Activated gamma-delta T cell (primary cell): Measurements from ENCODE around the gene CD177.
"Not testable (repeated sequence)": the region's sequence is repeated elsewhere in the genome, so short reads cannot be mapped to it uniquely, and the experiment has no call there.

Source experiments
- DNase-seq: peaks from one replicate; lab custom pipeline; 2025; lab: John Stamatoyannopoulos, UW

Gene CD177

GRCh38 chr19:43380771-43381386 lies 27.4 kb downstream of the CD177 start:
- no peak for DNase-seq

DNA sequence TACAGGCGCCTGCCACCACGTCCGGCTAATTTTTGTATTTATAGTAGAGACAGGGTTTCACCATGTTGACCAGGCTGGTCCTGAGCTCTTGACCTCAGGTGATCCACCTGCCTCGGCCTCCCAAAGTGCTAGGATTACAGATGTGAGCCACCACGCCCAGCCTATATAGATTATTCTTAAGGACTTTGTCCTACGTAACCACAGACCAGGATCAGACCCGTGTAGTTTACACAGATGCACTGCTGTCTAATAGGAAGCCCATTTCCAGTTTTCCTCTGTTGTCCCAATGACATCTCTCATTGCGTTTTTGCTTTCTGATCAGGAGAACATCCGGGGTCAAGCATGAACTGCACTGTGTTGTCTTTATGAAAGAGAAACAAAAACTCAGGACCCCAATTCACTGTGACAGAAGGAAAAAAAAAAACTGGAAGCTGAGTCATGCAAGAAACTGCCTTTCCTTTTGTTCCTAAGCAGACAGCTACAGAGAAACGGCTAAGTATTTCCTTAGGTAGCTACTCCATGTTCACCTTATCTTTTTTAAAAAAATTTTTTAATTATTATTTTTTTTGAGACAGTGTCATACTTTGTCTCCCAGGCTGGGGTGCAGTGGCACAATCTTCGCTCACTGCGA lies 29.2 kb downstream of the CD177 start:
- DNase-seq = not testable (repeated sequence)

DNA sequence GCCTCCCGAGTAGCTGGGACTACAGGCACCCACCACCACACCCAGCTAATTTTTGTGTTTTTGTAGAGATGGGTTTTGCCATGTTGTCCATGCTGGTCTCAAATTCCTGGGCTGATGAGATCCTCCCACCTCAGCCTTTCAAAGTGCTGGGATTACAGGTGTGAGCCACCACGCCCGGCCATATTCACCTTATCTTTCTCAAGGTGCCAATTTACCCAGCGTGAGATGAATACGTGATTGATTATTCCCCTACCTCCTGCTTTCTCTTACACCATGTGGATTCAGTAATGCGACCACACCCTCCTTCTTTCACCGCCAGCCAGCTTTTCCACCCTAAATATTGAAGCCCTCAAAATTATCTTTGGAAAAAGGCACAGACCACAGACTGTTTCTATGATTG lies 29.8 kb downstream of the CD177 start:
- not testable (repeated sequence) for DNase-seq

DNA sequence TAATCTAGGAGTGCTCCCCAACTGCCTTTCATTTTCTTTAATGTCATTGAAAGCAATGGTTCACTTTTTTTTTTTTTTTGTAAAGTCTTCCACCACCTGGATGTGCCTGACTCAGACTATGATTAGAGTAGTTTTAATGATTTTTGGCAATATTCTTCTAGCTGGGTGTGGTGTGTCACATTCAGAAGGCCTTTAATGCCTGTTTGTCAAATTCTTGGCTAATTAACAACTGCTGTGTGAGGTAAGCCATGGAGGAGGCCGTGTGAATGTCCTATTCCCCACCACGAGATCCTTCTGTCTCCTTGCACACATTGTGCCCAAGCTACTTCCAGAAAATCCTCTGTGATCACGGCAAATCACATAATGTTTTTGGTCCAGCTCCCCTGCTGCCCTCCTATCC lies 30.3 kb downstream of the CD177 start:
- not testable (repeated sequence) for DNase-seq

- not testable (repeated sequence) for DNase-seq
Observed at GRCh38 chr19:43390903-43391551, 37.5 kb downstream of the CD177 start.

GRCh38 chr19:43391552-43391935 lies 38.1 kb downstream of the CD177 start:
- not testable (repeated sequence) for DNase-seq

- DNase-seq = not testable (repeated sequence)
Observed at GRCh38 chr19:43393501-43393900, 40.0 kb downstream of the CD177 start.

- DNase-seq = no peak
Observed at GRCh38 chr19:43395561-43395960, 42.1 kb downstream of the CD177 start.

- DNase-seq = no peak
Observed at GRCh38 chr19:43406297-43406696, 52.8 kb downstream of the CD177 start.

- DNase-seq = no peak
Observed at GRCh38 chr19:43407416-43408005, 54.0 kb downstream of the CD177 start.

DNA sequence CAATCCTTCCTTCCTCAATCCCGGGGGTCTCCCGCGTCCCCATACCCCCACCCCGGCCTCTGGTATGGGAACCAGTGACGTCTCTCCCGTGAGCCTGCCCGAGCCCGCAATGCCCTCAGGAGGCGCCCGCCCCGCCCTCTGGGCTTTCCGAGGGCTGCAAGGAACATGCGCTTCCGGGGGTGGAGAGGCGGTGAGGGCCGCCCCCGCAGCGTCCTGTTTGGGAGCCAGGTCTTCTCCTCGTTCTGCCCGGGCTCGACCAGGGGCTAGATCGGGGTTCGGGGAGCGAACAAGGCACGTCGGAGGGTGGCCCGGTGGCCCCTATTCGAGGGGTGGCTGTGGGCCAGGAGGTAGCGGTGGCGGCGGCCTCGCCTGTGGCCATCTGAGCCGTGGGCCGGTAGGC lies 54.6 kb downstream of the CD177 start:
- DNase-seq = no peak

DNA sequence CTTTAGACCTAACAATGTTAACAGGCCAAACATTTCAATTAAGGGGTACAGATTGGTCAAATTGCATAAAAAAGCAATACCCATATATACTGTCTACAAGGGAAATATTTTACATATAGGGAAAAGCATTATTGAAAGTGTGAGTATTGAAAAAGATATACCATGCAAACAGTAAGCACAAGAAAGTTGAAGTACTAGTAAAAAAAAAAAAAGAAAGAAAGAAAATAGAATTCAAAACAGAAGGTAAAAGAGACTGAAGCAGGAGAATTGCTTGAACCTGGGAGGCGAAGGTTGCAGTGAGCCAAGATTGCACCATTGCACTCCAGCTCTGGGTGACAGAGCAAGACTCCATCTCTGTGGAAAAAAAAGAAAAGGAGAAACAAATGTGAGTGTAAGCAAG lies 55.9 kb downstream of the CD177 start:
- no peak for DNase-seq

DNA sequence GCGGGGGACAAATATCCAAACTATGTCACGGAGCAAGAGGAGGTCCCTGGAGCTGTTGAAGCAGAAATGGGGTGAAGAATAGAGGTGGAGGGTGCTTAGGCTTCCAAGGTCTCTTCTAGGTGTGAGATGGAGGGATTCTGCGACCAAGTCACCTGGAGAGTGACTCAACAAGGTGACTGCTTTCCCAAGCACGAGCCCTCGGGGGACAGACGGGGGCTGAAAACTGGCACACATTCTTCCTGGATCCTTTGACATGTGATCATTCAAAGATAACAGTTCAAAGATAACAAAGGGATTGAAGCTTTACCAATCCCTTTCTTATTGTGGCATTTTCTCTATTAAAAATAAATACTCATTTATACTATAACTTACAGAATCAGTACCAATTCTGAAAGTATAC lies 59.0 kb downstream of the CD177 start:
- DNase-seq = no peak
